ENCODE data around the gene SLC25A53.

GRCh38 chrX:104137496-104137895 lies 19.3 kb downstream of the SLC25A53 start:
- TF ChIP-seq CTCF (IDR thresholded peaks at IDR 0.05) (no peak), EZH2 (IDR thresholded peaks at IDR 0.05; ENCODE audit: borderline replicate concordance, insufficient read depth, low read depth, low read length, poor library complexity, severe bottlenecking) (no peak)
